GM23338 (cell line): Measurements from ENCODE around the gene RPS21.

ENCODE experiments used
- EZH2 ChIP-seq: fragments of 200-600 bp; sonication (generic); IDR thresholded peaks from one replicate; pipeline ENCODE4 v1.8.0; 2017; ENCODE audit warnings: antibody characterized with exemption, mild to moderate bottlenecking, low read depth; ENCODE audit not compliant: unreplicated experiment
- POLR2AphosphoS5 ChIP-seq: IDR thresholded peaks from 2 replicates; pipeline ENCODE4 v1.6.1; 2016; ENCODE audit warnings: antibody characterized with exemption, low read depth
- TF ChIP-seq, protein P1 (sequence below), 2 experiments: fragments of 200-600 bp in 1 of 2; sonication (generic) in 1 of 2; conservative IDR thresholded peaks; 2 replicates each; pipeline versions ENCODE4 v1.5.1 to v1.6.1; 2016 to 2017; ENCODE audit warnings: antibody characterized with exemption in 2 of 2, low read depth in 2 of 2, mild to moderate bottlenecking in 2 of 2, moderate library complexity in 1 of 2
- TF ChIP-seq, protein P2 (sequence below): fragments of 250-450 bp; sonication (Bioruptor Pico); IDR thresholded peaks from 2 replicates; pipeline ENCODE4 v1.5.0; 2020; ENCODE audit warnings: mild to moderate bottlenecking, moderate library complexity

DNA sequence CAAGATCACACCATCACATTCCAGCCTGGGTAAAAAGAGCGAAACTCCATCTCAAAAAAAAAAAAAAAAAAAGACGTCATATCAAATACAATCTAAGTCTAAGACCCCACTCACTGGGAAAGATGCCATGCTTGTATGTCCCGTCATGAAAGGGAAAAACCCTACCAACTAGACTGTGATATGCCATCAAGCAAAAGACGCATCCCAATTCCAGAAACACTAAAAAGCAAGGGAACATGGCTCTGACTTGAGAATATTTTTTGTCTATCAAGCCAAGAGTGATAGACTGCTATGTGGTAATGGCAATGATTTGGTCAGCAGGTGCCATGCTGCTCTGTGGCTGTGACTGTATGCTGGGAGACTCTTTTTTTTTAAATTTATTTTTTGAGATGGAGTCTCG lies 42.8 kb upstream of the RPS21 start:
- TF ChIP-seq, protein P1, sequence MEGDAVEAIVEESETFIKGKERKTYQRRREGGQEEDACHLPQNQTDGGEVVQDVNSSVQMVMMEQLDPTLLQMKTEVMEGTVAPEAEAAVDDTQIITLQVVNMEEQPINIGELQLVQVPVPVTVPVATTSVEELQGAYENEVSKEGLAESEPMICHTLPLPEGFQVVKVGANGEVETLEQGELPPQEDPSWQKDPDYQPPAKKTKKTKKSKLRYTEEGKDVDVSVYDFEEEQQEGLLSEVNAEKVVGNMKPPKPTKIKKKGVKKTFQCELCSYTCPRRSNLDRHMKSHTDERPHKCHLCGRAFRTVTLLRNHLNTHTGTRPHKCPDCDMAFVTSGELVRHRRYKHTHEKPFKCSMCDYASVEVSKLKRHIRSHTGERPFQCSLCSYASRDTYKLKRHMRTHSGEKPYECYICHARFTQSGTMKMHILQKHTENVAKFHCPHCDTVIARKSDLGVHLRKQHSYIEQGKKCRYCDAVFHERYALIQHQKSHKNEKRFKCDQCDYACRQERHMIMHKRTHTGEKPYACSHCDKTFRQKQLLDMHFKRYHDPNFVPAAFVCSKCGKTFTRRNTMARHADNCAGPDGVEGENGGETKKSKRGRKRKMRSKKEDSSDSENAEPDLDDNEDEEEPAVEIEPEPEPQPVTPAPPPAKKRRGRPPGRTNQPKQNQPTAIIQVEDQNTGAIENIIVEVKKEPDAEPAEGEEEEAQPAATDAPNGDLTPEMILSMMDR (conservative IDR thresholded peaks at IDR 0.05; ENCODE audit: low read depth in 2 of 2) = no peak
- TF ChIP-seq POLR2AphosphoS5 (no peak), EZH2 (no peak)
- TF ChIP-seq, protein P2, sequence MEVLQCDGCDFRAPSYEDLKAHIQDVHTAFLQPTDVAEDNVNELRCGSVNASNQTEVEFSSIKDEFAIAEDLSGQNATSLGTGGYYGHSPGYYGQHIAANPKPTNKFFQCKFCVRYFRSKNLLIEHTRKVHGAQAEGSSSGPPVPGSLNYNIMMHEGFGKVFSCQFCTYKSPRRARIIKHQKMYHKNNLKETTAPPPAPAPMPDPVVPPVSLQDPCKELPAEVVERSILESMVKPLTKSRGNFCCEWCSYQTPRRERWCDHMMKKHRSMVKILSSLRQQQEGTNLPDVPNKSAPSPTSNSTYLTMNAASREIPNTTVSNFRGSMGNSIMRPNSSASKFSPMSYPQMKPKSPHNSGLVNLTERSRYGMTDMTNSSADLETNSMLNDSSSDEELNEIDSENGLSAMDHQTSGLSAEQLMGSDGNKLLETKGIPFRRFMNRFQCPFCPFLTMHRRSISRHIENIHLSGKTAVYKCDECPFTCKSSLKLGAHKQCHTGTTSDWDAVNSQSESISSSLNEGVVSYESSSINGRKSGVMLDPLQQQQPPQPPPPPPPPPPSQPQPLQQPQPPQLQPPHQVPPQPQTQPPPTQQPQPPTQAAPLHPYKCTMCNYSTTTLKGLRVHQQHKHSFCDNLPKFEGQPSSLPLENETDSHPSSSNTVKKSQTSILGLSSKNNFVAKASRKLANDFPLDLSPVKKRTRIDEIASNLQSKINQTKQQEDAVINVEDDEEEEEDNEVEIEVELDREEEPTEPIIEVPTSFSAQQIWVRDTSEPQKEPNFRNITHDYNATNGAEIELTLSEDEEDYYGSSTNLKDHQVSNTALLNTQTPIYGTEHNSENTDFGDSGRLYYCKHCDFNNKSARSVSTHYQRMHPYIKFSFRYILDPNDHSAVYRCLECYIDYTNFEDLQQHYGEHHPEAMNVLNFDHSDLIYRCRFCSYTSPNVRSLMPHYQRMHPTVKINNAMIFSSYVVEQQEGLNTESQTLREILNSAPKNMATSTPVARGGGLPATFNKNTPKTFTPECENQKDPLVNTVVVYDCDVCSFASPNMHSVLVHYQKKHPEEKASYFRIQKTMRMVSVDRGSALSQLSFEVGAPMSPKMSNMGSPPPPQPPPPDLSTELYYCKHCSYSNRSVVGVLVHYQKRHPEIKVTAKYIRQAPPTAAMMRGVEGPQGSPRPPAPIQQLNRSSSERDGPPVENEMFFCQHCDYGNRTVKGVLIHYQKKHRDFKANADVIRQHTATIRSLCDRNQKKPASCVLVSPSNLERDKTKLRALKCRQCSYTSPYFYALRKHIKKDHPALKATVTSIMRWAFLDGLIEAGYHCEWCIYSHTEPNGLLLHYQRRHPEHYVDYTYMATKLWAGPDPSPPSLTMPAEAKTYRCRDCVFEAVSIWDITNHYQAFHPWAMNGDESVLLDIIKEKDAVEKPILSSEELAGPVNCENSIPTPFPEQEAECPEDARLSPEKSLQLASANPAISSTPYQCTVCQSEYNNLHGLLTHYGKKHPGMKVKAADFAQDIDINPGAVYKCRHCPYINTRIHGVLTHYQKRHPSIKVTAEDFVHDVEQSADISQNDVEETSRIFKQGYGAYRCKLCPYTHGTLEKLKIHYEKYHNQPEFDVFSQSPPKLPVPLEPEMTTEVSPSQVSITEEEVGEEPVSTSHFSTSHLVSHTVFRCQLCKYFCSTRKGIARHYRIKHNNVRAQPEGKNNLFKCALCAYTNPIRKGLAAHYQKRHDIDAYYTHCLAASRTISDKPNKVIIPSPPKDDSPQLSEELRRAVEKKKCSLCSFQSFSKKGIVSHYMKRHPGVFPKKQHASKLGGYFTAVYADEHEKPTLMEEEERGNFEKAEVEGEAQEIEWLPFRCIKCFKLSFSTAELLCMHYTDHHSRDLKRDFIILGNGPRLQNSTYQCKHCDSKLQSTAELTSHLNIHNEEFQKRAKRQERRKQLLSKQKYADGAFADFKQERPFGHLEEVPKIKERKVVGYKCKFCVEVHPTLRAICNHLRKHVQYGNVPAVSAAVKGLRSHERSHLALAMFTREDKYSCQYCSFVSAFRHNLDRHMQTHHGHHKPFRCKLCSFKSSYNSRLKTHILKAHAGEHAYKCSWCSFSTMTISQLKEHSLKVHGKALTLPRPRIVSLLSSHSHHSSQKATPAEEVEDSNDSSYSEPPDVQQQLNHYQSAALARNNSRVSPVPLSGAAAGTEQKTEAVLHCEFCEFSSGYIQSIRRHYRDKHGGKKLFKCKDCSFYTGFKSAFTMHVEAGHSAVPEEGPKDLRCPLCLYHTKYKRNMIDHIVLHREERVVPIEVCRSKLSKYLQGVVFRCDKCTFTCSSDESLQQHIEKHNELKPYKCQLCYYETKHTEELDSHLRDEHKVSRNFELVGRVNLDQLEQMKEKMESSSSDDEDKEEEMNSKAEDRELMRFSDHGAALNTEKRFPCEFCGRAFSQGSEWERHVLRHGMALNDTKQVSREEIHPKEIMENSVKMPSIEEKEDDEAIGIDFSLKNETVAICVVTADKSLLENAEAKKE (CRISPR knock-in tag) = no peak
